Fibroblast of the aortic adventitia (primary cell): Measurements from ENCODE around the gene BCOR. TPM values are rescaled to one million over a fixed set of nuclear protein-coding genes. Genes with fewer than 3 reads are reported as not detected.

Experiments
- DNase-seq: peaks from one replicate; pipeline ENCODE4 v3.0.0-alpha.2; 2010; ENCODE audit warnings: low read depth
- H3K4me3 ChIP-seq: 2 replicates; pipeline ENCODE4 v1.5.1; 2011; ENCODE audit warnings: low read depth, mild to moderate bottlenecking, control low read depth, low read length, moderate library complexity
- total RNA-seq: library from RNA; depleted of rRNA; stranded (reverse); fragments of >200 nt; gene quantifications from 2 replicates; pipeline ENCODE4 v1.2.3, GENCODE V29; 2012; ENCODE audit warnings: low replicate concordance
- TF ChIP-seq, protein P1 (sequence below): IDR thresholded peaks from 2 replicates; pipeline ENCODE4 v1.5.1; 2011; ENCODE audit warnings: mild to moderate bottlenecking, low read length, control low read depth, inconsistent platforms; ENCODE audit not compliant: insufficient read depth

Gene BCOR
- total RNA-seq, 1 donor, result 12.7 TPM

- H3K4me3 ChIP-seq, result peak overlapping the region; percentile 6
- TF ChIP-seq, protein P1, sequence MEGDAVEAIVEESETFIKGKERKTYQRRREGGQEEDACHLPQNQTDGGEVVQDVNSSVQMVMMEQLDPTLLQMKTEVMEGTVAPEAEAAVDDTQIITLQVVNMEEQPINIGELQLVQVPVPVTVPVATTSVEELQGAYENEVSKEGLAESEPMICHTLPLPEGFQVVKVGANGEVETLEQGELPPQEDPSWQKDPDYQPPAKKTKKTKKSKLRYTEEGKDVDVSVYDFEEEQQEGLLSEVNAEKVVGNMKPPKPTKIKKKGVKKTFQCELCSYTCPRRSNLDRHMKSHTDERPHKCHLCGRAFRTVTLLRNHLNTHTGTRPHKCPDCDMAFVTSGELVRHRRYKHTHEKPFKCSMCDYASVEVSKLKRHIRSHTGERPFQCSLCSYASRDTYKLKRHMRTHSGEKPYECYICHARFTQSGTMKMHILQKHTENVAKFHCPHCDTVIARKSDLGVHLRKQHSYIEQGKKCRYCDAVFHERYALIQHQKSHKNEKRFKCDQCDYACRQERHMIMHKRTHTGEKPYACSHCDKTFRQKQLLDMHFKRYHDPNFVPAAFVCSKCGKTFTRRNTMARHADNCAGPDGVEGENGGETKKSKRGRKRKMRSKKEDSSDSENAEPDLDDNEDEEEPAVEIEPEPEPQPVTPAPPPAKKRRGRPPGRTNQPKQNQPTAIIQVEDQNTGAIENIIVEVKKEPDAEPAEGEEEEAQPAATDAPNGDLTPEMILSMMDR, result no peak
- peak; percentile 91 for DNase-seq
Observed at GRCh38 chrX:40085102-40085551, 12.6 kb downstream of the BCOR start.

GRCh38 chrX:40084471-40085101 lies 13.2 kb downstream of the BCOR start:
- no peak overlapping the region for H3K4me3 ChIP-seq
- TF ChIP-seq, protein P1, result no peak
- DNase-seq, result no peak

DNA sequence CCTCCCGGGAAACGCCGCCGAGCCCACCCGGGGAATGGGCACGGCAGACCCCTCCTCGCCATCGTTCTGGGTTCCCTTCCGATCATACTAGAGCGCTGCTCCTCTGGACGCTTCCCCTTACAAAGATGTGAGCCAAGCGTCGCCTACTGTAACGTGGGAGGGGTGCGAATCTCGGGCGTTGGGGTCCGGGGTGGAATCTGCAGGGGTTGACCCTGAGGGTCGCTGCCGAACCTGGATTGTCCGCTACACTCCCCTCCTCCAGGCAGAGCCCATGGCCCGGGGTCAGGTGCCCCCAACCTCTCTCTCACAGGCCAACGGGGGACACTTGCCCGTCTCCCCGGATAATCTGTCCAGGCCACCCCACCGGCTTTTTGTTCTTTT lies 13.8 kb downstream of the BCOR start:
- TF ChIP-seq, protein P1, result no peak
- no peak overlapping the region for H3K4me3 ChIP-seq
- no peak for DNase-seq

GRCh38 chrX:40083120-40083978 lies 14.4 kb downstream of the BCOR start:
- TF ChIP-seq, protein P1, result no peak
- peak overlapping the region; percentile 53 for H3K4me3 ChIP-seq
- DNase-seq, result no peak

- TF ChIP-seq, protein P1, result no peak
- DNase-seq, result no peak
- H3K4me3 ChIP-seq, result no peak overlapping the region
Observed at GRCh38 chrX:40082447-40083119, 15.2 kb downstream of the BCOR start.

DNA sequence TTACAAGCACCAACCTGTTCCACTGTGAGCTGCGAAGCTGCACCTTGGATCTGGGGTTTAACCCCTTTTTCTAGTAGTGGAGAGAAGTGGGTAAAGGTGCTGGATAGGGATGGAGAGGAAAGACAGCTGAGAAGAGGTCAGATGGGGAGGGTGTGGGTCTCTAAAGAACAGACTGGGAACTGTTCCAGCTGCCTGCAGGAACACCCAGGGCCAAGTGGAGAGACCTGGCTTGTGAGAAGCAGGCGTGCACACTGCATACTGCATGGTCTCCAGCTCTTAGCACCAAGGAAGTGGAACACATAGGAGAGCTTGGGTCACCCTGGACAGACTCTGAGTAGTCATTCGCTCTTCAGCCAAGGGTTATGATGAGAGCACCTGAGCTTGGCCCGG lies 16.1 kb downstream of the BCOR start:
- no peak for DNase-seq
- H3K4me3 ChIP-seq, result no peak overlapping the region
- TF ChIP-seq, protein P1, result no peak
